Progenitor cell of endocrine pancreas (in vitro differentiated cells): ENCODE measurements around the gene EEFSEC. TPM values are rescaled to one million over a fixed set of nuclear protein-coding genes. Genes with fewer than 3 reads are reported as not detected.

Source experiments
- DNase-seq: peaks from one replicate; pipeline ENCODE4 v3.0.0; 2021; ENCODE audit warnings: low spot score; ENCODE audit not compliant: unreplicated experiment
- H3K27ac Mint-ChIP-seq: 2 replicates; pipeline ENCODE4 v1.8.0; 2021; ENCODE audit warnings: mild to moderate bottlenecking, moderate library complexity, mixed read lengths
- H3K27me3 Mint-ChIP-seq: 2 replicates; pipeline ENCODE4 v1.8.0; 2021; ENCODE audit warnings: mixed read lengths
- H3K36me3 Mint-ChIP-seq: 2 replicates; pipeline ENCODE4 v1.8.0; 2022; ENCODE audit warnings: mixed read lengths; ENCODE audit not compliant: insufficient read depth
- H3K4me1 Mint-ChIP-seq: 2 replicates; pipeline ENCODE4 v1.8.0; 2021; ENCODE audit warnings: low read depth, mixed read lengths
- H3K4me3 Mint-ChIP-seq: 2 replicates; pipeline ENCODE4 v1.8.0; 2021; ENCODE audit warnings: low read depth, mild to moderate bottlenecking, moderate library complexity, mixed read lengths
- H3K9me3 Mint-ChIP-seq: 2 replicates; pipeline ENCODE4 v1.8.0; 2021; ENCODE audit warnings: low read depth, mixed read lengths
- CTCF ChIP-seq: fragments of 200-600 bp; sonication (generic); IDR thresholded peaks from one replicate; pipeline ENCODE4 v1.5.0; 2021; ENCODE audit warnings: antibody characterized with exemption, mild to moderate bottlenecking; ENCODE audit not compliant: unreplicated experiment
- total RNA-seq: library from RNA; stranded (reverse); gene quantifications from 2 replicates; pipeline ENCODE4 v1.2.1, GENCODE V29; 2021

The EEFSEC gene
- total RNA-seq, 1 donor from 2014 or later: 11.8 TPM

- Mint-ChIP-seq H3K27ac (no peak overlapping the region), H3K4me3 (no peak overlapping the region), H3K9me3 (no peaks in the 10 kb centered on the region), H3K36me3 (no peaks in the 10 kb centered on the region), H3K4me1 (peaks cover 5% of the 10 kb centered on the region), H3K27me3 (peaks cover 3% of the 10 kb centered on the region)
- no peak for DNase-seq
- TF ChIP-seq CTCF: no peak
Measured at GRCh38 chr3:128271536-128272332, 118.5 kb downstream of the EEFSEC start.

- Mint-ChIP-seq H3K9me3 (no peaks in the 10 kb centered on the region), H3K27ac (no peak overlapping the region), H3K36me3 (no peaks in the 10 kb centered on the region), H3K27me3 (peaks cover 10% of the 10 kb centered on the region), H3K4me3 (no peak overlapping the region), H3K4me1 (peaks cover 5% of the 10 kb centered on the region)
- no peak for DNase-seq
- TF ChIP-seq CTCF: no peak
Measured at GRCh38 chr3:128273109-128273840, 120.0 kb downstream of the EEFSEC start.

GRCh38 chr3:128273841-128274573 is 120.7 kb downstream of the EEFSEC start:
- no peak for DNase-seq
- peaks cover 9% of the 10 kb centered on the region for H3K4me1 Mint-ChIP-seq
- no peaks in the 10 kb centered on the region for H3K9me3 Mint-ChIP-seq
- H3K27ac Mint-ChIP-seq: no peak overlapping the region
- no peak for TF ChIP-seq CTCF
- H3K4me3 Mint-ChIP-seq: no peak overlapping the region
- H3K27me3 Mint-ChIP-seq: peaks cover 14% of the 10 kb centered on the region
- H3K36me3 Mint-ChIP-seq: no peaks in the 10 kb centered on the region

GRCh38 chr3:128274837-128275236 is 121.6 kb downstream of the EEFSEC start:
- DNase-seq: no peak
- no peaks in the 10 kb centered on the region for H3K9me3 Mint-ChIP-seq
- no peak overlapping the region for H3K4me3 Mint-ChIP-seq
- no peaks in the 10 kb centered on the region for H3K36me3 Mint-ChIP-seq
- peaks cover 14% of the 10 kb centered on the region for H3K27me3 Mint-ChIP-seq
- no peak for TF ChIP-seq CTCF
- peaks cover 9% of the 10 kb centered on the region for H3K4me1 Mint-ChIP-seq
- no peak overlapping the region for H3K27ac Mint-ChIP-seq
